ENCODE data around the gene DHX40. TPM values are rescaled to one million over a fixed set of nuclear protein-coding genes. Genes with fewer than 3 reads are reported as not detected.

The DHX40 gene
- total and polyA plus RNA-seq, 9 donors: 24.9 to 45.6 (median 36.9) TPM

GRCh38 chr17:59550703-59551102 lies 14.7 kb upstream of the DHX40 start:
- intact Hi-C loops (cut with DNase I): loop anchor here in 2 of 4 donors (10.0 kb wide), 1 partner anchor 236 kb away; no protein-coding TSS in a partner anchor
- DNase-seq: no peak
- TF ChIP-seq POLR2A (IDR thresholded peaks at IDR 0.05) (no peak), CTCF (IDR thresholded peaks at IDR 0.05) (no peak), EP300 (IDR thresholded peaks at IDR 0.05) (no peak)
- no peaks in the 10 kb centered on the region for H3K36me3 ChIP-seq
- no peaks in the 10 kb centered on the region for H3K27me3 ChIP-seq
- no peaks in the 10 kb centered on the region for H3K4me1 ChIP-seq (ENCODE audit: insufficient read depth)
- H3K27ac ChIP-seq: no peak overlapping the region
- 90 to 92% (median 91%) methylated on average over 2 to 4 of the region's 4 CpGs for WGBS, 3 donors
- no peaks in the 10 kb centered on the region for H3K9me3 ChIP-seq
- no peak overlapping the region for H3K4me3 ChIP-seq

- no peaks in the 10 kb centered on the region for H3K36me3 ChIP-seq
- H3K27ac ChIP-seq: no peak overlapping the region
- WGBS, 3 donors: 36 to 52% (median 52%) methylated on average over 7 of the region's 7 CpGs
- no peaks in the 10 kb centered on the region for H3K27me3 ChIP-seq
- H3K4me3 ChIP-seq: no peak overlapping the region
- no peaks in the 10 kb centered on the region for H3K4me1 ChIP-seq (ENCODE audit: insufficient read depth)
- intact Hi-C loops (cut with DNase I): loop anchor here in 2 of 4 donors (10.0 kb wide), 1 partner anchor 243 kb away; no protein-coding TSS in a partner anchor
- no peaks in the 10 kb centered on the region for H3K9me3 ChIP-seq
- TF ChIP-seq CTCF (IDR thresholded peaks at IDR 0.05): no peak
- no peak for TF ChIP-seq POLR2A (IDR thresholded peaks at IDR 0.05)
- TF ChIP-seq EP300 (IDR thresholded peaks at IDR 0.05): no peak
- no peak for DNase-seq
Observed at GRCh38 chr17:59558039-59558438, 7.4 kb upstream of the DHX40 start.

GRCh38 chr17:59558953-59559352 lies 6.5 kb upstream of the DHX40 start:
- intact Hi-C loops (cut with DNase I): loop anchor here in 2 of 4 donors (10.0 kb wide), 1 partner anchor 244 kb away; no protein-coding TSS in a partner anchor

GRCh38 chr17:59561042-59561441 lies 4.4 kb upstream of the DHX40 start:
- no peak overlapping the region for H3K27ac ChIP-seq
- no peaks in the 10 kb centered on the region for H3K36me3 ChIP-seq
- no peak overlapping the region for H3K4me3 ChIP-seq
- no peak for DNase-seq
- H3K9me3 ChIP-seq: no peaks in the 10 kb centered on the region
- TF ChIP-seq EP300 (IDR thresholded peaks at IDR 0.05) (no peak), CTCF (IDR thresholded peaks at IDR 0.05) (no peak), POLR2A (IDR thresholded peaks at IDR 0.05) (no peak)
- H3K27me3 ChIP-seq: no peaks in the 10 kb centered on the region
- WGBS, 3 donors: 74 to 84% (median 81%) methylated on average over 2 of the region's 2 CpGs
- intact Hi-C loops (cut with DNase I): loop anchor here in 1 of 4 donors (10.0 kb wide), 1 partner anchor 116 kb away; no protein-coding TSS in a partner anchor
- peaks cover 2% of the 10 kb centered on the region for H3K4me1 ChIP-seq (ENCODE audit: insufficient read depth)

More at GRCh38 chr17:59558953-59559352, 6.5 kb upstream of the DHX40 start:
- Histone ChIP-seq H3K27me3 (no peaks in the 10 kb centered on the region), H3K4me1 (ENCODE audit: insufficient read depth) (no peaks in the 10 kb centered on the region), H3K4me3 (no peak overlapping the region), H3K27ac (no peak overlapping the region), H3K9me3 (no peaks in the 10 kb centered on the region), H3K36me3 (no peaks in the 10 kb centered on the region)
- TF ChIP-seq POLR2A (IDR thresholded peaks at IDR 0.05) (no peak), CTCF (IDR thresholded peaks at IDR 0.05) (no peak), EP300 (IDR thresholded peaks at IDR 0.05) (no peak)
- no peak for DNase-seq
